DOHH2 (cell line): Measurements from ENCODE around the gene ZW10.

Experiments
- H3F3A ChIP-seq: fragments of 200-600 bp; sonication (generic), shearing (Covaris generic); 2 replicates; pipeline ENCODE4 v1.6.0; 2016; ENCODE audit warnings: antibody characterized with exemption, mild to moderate bottlenecking; ENCODE audit not compliant: control insufficient read depth, insufficient read depth
- H3K27ac ChIP-seq: fragments of 200-600 bp; sonication (generic); 2 replicates; pipeline ENCODE4 v1.5.1; 2014; ENCODE audit warnings: low read depth, mild to moderate bottlenecking, low read length, moderate library complexity
- H3K27me3 ChIP-seq: fragments of 200-600 bp; sonication (generic); 2 replicates; pipeline ENCODE4 v1.6.1; 2014; ENCODE audit warnings: mild to moderate bottlenecking, low read length, mixed read lengths; ENCODE audit not compliant: control insufficient read depth
- H3K36me3 ChIP-seq: fragments of 200-600 bp; sonication (generic); 2 replicates; pipeline ENCODE4 v1.6.1; 2014; ENCODE audit warnings: mild to moderate bottlenecking, low read length, moderate library complexity, mixed read lengths; ENCODE audit not compliant: control insufficient read depth
- H3K4me1 ChIP-seq: fragments of 200-600 bp; sonication (generic); 2 replicates; pipeline ENCODE4 v1.6.1; 2014; ENCODE audit warnings: mild to moderate bottlenecking, low read length, mixed read lengths; ENCODE audit not compliant: control insufficient read depth
- H3K4me2 ChIP-seq: fragments of 200-600 bp; sonication (generic); 2 replicates; pipeline ENCODE4 v1.6.0; 2014; ENCODE audit warnings: mild to moderate bottlenecking, low read length, moderate library complexity
- H3K4me3 ChIP-seq: fragments of 200-600 bp; sonication (generic); 2 replicates; pipeline ENCODE4 v1.5.1; 2014; ENCODE audit warnings: mild to moderate bottlenecking, low read length, mixed read lengths
- H3K79me2 ChIP-seq: fragments of 200-600 bp; sonication (generic); 2 replicates; pipeline ENCODE4 v1.6.1; 2014; ENCODE audit warnings: mild to moderate bottlenecking, low read length, mixed read lengths; ENCODE audit not compliant: control insufficient read depth
- H3K9me2 ChIP-seq: fragments of 200-600 bp; sonication (generic); replicated peaks from 2 replicates; pipeline ENCODE4 v1.6.1; 2014; ENCODE audit warnings: mild to moderate bottlenecking, low read length, mixed read lengths; ENCODE audit not compliant: control insufficient read depth
- H3K9me3 ChIP-seq: fragments of 200-600 bp; sonication (generic); 2 replicates; pipeline ENCODE4 v1.6.1; 2014; ENCODE audit warnings: antibody characterized with exemption, low read length, mixed read lengths; ENCODE audit not compliant: control insufficient read depth, insufficient read depth
- H4K20me1 ChIP-seq: fragments of 200-600 bp; sonication (generic); 2 replicates; pipeline ENCODE4 v1.6.0; 2014; ENCODE audit warnings: low read depth, mild to moderate bottlenecking, antibody characterized with exemption, low read length, moderate library complexity; ENCODE audit not compliant: control insufficient read depth, insufficient read depth
- CTCF ChIP-seq: fragments of 200-600 bp; sonication (generic); IDR thresholded peaks from one replicate; pipeline ENCODE4 v1.5.1; 2014; ENCODE audit warnings: antibody characterized with exemption, mild to moderate bottlenecking, low read depth, low read length; ENCODE audit not compliant: poor library complexity, severe bottlenecking
- EZH2phosphoT487 ChIP-seq: fragments of 200-600 bp; sonication (generic); IDR thresholded peaks from 2 replicates; pipeline ENCODE4 v1.6.1; 2017; ENCODE audit warnings: borderline replicate concordance, mild to moderate bottlenecking, antibody characterized with exemption, low read length, moderate library complexity, mixed read lengths

The ZW10 gene

GRCh38 chr11:113694390-113694789 is 79.1 kb downstream of the ZW10 start:
- no peak overlapping the region for H3K27ac ChIP-seq
- H3K79me2 ChIP-seq = no peaks in the 10 kb centered on the region
- no peak overlapping the region for H3K4me2 ChIP-seq
- H3K4me3 ChIP-seq = no peak overlapping the region
- H3K27me3 ChIP-seq = no peaks in the 10 kb centered on the region
- no peaks in the 10 kb centered on the region for H4K20me1 ChIP-seq
- TF ChIP-seq EZH2phosphoT487 = no peak
- no peak for TF ChIP-seq CTCF
- H3K9me2 ChIP-seq = no peaks in the 10 kb centered on the region
- no peaks in the 10 kb centered on the region for H3K4me1 ChIP-seq
- H3K9me3 ChIP-seq = no peaks in the 10 kb centered on the region
- no peaks in the 10 kb centered on the region for H3F3A ChIP-seq
- H3K36me3 ChIP-seq = no peaks in the 10 kb centered on the region

GRCh38 chr11:113693030-113693429 is 80.5 kb downstream of the ZW10 start:
- no peaks in the 10 kb centered on the region for H3K9me3 ChIP-seq
- TF ChIP-seq CTCF = no peak
- no peaks in the 10 kb centered on the region for H3F3A ChIP-seq
- H3K79me2 ChIP-seq = no peaks in the 10 kb centered on the region
- H3K27me3 ChIP-seq = no peaks in the 10 kb centered on the region
- no peaks in the 10 kb centered on the region for H3K9me2 ChIP-seq
- H3K4me3 ChIP-seq = no peak overlapping the region
- no peaks in the 10 kb centered on the region for H3K36me3 ChIP-seq
- H3K4me2 ChIP-seq = no peak overlapping the region
- no peaks in the 10 kb centered on the region for H4K20me1 ChIP-seq
- H3K4me1 ChIP-seq = no peaks in the 10 kb centered on the region
- H3K27ac ChIP-seq = no peak overlapping the region

GRCh38 chr11:113690619-113691569 is 82.6 kb downstream of the ZW10 start:
- Histone ChIP-seq H3K9me2 (no peaks in the 10 kb centered on the region), H3K4me1 (no peaks in the 10 kb centered on the region), H3K27ac (no peak overlapping the region), H3K4me3 (no peak overlapping the region), H4K20me1 (no peaks in the 10 kb centered on the region), H3K4me2 (no peak overlapping the region), H3K9me3 (no peaks in the 10 kb centered on the region), H3K79me2 (no peaks in the 10 kb centered on the region), H3F3A (no peaks in the 10 kb centered on the region), H3K36me3 (no peaks in the 10 kb centered on the region), H3K27me3 (no peaks in the 10 kb centered on the region)
- TF ChIP-seq EZH2phosphoT487 = no peak
- TF ChIP-seq CTCF = peak; percentile 94
